Non-pigmented ciliary epithelial cell (primary cell): Measurements from ENCODE around the gene TBRG1.

Source experiments
- DNase-seq: peaks from one replicate; pipeline ENCODE4 v3.0.0-alpha.2; 2010; ENCODE audit warnings: low read depth

The TBRG1 gene

DNA sequence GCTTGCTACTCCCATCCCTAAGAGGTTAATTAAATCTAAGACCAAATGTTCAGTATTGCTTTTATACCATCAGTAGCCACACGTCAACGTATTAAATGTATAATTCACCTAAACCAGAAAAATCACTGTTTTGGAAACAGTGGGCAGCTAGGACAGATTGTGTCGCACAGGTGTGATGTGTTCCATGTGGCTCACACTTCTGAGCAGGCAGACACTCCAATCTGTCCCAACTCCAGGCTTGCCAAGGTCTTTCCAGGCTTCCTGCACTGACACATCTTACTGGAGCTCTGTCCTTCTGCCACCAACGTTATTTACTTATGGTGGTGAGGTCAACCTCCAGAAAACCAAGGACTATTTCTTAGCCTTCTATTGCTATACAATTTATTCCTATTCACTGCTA, 39.4 kb downstream of the TBRG1 start:
- DNase-seq = no peak

DNA sequence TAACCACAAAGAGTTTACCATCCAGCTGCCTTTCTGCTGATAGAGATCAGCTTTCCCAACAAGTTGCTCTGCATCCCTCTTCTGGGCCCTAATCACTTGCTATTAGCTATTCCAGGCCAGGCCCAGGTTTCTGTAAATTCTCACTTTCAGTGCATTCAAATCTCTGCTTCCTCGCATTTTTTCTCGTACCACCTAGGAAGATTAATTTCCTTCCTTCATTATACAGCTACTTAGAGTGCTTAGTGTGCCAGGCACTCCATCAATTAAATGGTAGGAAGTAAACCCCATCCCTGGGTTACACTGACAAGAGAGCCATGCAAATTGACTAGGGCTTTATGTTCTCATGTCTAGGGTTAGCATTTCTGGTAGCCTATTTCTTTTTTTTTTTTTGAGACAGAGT, 41.2 kb downstream of the TBRG1 start:
- no peak for DNase-seq

DNA sequence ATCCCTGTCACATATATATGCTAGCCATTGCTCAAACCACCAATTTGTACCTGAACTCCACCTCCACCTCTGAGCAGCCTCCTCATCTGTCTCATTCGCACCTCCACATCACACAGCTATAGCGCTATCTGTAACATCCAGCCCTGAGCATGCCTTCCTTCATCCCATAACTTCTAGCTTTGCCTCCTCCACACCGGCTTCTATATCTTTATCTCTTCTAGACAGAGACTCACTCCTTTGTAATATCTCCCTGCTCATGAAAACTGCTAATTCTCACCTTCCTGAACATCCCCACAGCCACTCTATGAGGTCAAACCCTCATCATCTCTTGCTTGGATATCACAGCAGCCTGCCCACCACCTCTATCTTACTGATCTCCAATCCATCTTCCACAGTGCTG, 44.9 kb downstream of the TBRG1 start:
- no peak for DNase-seq

DNA sequence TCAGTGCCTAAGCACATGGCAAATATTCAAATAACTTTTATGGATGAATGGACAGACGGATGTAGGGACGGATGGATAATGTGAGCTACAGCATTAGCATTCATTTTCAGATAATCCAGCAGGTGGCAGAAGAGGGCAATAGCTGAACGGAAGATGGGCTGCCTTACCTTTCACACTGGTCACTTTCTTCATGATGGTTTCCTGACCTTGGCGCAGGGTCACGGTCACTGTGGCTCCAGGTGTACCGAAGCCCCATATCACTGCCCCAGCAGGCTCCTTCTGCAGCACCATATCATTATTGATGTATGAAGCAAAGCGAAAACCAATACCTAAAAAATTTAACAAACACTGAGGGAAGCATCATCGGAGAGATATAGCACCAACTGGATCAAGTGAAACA, 46.5 kb downstream of the TBRG1 start:
- DNase-seq = no peak

DNA sequence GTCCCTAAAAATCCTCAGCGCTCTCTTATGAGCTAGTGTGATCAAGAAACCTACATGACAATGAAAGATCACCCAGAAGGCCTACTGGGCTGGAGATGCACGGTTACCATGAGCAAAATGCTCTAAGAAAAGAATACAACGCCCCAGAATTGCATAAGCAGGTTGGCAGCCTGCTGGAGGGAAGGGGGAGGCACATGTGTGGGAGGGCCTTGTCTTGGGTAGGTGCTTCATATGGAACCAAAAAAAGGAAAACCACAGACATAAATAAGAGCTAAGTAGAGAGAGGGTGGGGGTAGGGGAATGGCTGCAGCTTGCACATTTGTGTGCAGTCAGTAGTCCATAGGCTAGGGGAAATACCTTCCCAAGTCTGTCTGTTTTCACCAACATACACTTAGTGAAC, 48.1 kb downstream of the TBRG1 start:
- DNase-seq = no peak

DNA sequence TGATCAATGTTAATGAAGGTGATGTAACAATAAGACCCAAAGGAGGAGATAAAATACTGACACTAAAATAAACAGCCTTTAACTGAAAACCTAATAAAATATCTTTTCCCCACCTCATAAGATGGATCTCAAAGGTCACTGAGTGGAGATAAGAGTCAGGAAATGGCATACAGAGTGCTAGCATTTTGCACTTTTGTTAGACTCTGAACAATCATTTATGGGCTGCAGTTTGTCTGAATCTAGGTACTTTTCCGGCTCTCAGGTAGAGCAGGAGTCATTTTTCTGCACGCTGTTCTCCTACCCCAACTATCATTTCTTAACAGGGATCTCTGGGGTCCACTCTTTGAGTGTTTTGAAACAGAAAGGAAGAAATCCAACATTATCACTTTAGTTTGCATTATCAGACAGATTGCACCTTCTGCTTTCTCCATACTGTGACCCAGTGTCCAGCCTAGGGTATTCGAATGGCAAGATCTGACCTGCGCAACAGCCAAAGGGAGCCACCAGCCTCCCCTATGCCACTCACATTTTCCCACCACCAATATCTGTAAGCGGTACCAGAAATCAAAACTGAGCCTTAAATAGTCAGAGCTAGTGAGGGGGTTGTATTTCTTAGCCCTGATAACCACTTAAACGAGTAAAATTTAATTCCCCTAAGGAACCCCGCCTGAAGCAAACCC, 50.0 kb downstream of the TBRG1 start:
- DNase-seq = no peak

DNA sequence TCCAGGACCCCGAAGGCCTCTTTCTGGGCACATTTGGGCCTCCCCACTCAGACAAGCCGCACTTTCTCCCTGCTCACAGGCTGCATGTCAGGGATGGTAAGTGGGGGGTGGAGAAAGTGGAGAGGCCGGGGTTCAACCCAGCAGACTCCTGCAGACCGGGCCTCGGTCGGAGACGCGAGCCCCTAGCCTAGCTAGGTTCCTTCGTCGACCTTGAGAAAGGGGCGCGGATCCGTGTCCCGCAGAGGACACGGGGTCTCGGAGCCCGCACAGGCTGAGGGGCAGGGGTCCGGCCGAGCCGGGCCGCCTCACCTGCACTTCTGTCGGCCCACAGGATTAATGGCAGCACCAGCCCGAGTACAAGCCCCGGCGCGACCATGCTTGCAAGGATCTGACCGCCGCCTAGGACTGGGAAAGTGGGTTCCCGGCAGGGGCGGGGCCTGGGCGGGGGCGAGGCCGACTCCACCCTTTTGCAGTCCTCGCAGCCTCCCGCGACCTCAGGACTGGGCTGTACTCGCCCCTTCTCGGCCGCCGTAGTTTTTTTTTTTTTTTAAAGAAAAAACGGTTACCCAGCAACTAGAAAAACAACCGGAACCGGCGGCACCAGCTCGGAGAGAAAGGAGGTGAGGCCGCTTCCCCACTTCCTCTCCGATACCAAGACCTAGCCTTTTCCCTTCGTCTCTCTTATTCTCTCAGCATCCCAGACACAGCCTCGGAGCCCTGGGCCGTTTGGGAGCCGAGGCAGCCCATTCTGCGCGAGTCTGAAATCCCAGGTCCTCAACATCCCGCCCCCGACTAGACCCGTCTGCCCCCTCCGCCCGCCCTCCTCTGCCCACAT, 50.9 kb downstream of the TBRG1 start, which contains the start of the genes SIAE and SPA17:
Gene SIAE, minus strand, starts transcription at position 407 of the 835 bp plus-strand sequence. Its CDS starts 31 bp downstream, at position 376.
Gene SPA17, plus strand, starts transcription at position 572 of the 835 bp plus-strand sequence. CDS start 1,361 bp downstream, outside the sequence.
- peak; percentile 85 for DNase-seq

DNA sequence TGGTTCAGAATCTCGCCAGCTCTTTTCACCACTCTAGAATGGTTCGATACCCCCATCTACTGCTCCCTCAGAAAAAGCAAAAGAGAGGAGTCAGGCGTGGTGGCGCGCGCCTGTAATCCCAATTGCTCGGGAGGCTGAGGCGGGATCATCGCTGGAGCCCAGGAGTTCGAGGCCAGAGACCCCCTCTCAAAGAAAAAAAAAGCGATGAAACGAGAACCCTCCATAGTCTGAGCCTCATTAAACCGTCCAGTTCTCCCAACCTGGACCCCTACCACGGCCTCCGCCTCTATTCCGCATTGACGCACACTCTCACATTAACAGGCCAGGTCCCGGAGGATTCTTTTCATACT, 51.5 kb downstream of the TBRG1 start:
- no peak for DNase-seq

DNA sequence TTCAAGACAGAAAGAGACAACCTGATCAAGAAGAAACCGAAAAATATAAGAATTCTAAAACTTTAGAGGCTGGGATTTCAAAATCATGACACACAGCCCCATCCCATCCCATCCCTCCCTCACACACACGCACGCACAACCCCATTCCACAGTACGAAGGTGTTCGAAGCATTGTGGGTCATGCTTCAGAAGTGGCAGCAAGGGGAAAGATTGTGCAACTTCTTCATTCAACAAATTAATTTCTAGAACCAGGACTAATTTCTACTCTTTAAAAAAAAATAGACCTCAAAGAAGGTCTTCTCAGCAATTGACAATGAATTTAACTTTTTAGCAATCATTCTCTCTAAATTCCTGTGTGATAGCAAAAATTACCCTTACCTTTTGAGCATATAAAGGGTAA, 51.9 kb downstream of the TBRG1 start:
- DNase-seq = no peak

DNA sequence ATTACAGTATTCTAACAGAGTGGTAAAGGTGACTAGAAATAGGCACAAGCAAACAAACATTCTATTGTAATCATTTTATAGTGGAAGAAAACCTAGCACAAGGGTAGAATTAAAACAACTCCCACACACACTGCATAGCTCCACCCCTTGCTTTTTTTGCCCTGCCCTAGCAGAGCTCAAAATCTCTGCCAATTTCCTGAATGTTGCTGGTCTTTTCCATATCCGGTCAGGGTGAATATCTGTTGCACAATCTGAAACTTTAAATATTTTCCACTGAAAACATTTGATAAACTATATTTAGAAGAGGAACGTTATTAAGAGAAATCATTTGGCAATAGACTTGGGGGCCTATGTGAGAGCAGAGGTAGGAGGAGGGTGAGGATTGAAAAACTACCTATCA, 53.7 kb downstream of the TBRG1 start:
- no peak for DNase-seq

DNA sequence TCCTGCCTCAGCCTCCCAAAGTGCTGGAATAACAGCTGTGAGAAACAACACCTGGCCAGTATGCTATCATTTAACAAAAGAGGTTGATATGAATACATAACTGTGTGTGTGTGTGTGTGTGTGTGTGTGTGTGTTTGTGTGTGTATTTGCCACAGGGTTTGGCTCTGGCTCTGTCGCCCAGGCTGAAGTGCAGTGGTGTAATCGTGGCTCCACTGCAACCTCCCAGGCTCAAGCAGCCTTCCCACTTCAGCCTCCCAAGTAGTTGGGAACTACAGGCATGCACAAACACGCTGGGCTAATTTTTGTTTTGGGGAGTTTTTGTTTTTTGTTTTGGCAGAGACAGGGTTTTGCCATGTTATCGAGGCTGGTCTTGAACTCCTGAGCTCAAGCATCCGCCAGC, 55.8 kb downstream of the TBRG1 start:
- no peak for DNase-seq

DNA sequence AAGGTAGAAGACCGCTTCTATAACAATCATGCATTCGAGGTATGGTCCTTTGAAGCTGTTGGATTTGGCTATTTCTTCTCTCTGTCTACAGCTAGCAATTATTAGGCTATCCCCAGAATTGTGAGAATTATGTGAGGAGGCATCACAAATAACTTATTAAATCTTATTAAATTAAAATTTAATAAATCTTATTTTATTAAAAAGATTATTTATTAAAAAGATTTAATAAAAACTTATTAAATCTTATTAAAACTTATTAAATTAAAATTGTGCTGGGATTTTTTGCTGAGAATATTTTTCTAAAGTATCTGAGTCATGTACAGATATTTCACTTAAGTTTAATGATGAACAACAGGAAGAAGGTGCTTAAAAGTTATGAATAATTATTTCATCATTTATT, 58.8 kb downstream of the TBRG1 start:
- DNase-seq = no peak

DNA sequence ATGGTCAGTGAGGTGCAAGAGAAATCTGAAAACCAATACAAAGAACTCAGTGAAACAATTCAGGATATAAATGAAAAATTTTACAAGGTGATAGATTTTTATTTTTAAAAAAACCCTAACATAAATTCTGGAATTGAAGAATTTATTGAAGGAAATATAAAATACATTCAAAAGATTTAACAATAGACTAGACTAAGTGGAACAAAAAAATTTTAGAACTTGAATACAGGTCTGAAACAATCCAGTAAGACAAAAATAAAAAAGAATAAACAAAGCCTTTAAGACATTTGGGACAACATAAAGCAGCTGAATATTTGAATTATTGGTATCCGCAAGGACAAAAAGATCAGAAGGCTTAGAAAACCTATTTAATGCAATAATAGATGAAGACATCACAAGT, 59.8 kb downstream of the TBRG1 start:
- no peak for DNase-seq
